ENCODE data around the gene PACRG. TPM values are rescaled to one million over a fixed set of nuclear protein-coding genes. Genes with fewer than 3 reads are reported as not detected.

The PACRG gene
- total RNA-seq (2022; extraction: Qiagen RNA extraction): 0.09 TPM in 1 of 5 replicates, not detected in the others

DNA sequence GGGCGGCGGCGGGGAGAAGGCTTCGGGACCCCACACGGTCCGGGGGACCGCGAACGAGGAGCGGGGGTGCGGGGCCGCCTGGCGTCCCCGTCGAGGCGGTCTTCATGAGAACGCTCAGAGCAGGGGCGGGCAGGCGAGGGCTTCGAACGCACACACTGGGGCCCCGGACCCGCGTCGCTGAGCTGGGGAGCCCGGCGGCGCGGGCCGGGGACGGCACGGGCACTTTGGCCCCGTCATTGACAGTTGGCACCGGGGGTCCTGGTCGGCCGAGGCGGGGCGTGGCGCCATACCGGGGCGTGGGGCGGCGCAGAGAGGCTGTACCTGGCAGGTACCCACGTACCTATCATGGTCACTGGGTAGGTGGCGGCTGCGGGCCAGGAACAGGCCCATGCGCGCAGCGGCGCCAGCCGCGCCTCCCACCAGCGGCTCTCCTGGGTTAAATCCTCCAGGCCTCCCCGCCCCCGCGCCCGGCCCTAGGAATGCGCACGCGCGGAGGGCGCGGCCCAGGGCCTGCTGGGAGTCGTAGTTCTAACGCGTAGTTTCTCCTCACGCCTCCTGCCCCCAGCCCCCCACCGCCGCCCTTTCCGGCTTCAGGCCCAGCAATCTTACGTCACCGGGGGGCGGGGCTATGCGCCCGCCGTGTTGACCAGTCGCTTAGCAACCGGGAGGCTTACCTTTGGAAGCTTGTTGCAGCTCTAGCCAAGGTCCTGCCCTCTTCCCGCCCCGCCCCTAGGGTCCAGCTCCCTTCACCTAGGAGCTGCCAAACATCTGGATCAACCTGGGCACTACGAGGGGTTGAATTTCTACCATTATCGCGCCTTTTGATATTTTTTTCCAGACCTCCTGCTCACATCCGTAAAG, at the start of gene PACRG, which contains the start of gene PRKN:
Gene PACRG, plus strand, starts transcription at position 653 of the 861 bp plus-strand sequence.
Gene PRKN, minus strand, starts transcription at position 445 of the 861 bp plus-strand sequence.

Other genes with a start within 250 kb of the PACRG start
- gene PRKN, start 208 bp upstream of the PACRG start, total RNA-seq (2022; extraction: Qiagen RNA extraction): 0.03 to 0.08 TPM in 2 of 5 replicates, not detected in the others